Stimulated activated CD4-positive, alpha-beta T cell treated with anti-CD3 and anti-CD28 coated beads, Interleukin-1b, Interleukin-23, amount 100 ng/mL, for 24 hours (primary cell): ENCODE data around the gene TFF3.

Experiments used
- DNase-seq, 4 experiments: peaks; one replicate each; pipeline ENCODE4 v3.0.0-alpha.2; 2020; ENCODE audit warnings: low read depth in 4 of 4, low spot score in 1 of 4

Gene TFF3

DNA sequence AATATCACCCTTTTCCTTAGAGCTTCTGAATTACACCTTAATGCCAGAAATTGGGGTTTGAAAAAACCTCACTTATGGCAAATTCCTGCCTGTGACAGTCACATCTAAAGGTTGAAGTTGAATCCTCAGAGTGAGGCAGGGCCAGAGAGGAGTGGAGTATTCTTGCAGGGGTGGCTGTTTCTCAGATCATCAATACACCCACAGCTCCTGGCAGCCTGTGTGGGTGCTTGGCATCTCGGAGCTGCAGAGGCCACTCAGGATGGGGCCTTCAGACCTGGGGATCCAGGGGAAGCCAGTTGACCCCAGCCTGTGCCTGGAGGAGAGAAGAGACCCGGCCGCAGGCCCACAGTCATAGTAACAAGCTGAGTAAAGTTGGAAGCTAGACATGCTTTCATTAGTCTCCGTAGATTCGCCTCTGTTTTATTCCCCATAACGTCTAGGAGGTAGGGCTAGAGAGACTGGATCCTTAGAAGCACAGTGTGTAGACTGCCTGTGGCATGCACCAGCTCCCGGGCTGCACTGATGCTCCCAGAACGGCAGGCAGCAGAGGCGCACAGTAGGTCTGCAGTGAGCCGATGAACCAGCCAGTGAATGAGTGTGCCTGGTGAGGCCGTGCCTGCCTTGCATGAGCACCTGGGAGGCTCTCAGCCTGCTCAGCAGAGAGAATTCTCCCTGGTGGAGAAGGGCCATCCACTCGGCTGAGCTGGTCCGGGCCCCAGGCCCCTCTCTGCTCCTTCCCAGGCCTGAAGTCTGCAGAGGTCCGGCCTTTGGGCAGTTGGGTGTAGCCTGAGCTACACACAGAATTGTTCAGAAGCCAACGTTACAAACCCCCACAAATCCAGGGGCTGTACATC lies 42.9 kb downstream of the TFF3 start:
- DNase-seq, result no peak

DNA sequence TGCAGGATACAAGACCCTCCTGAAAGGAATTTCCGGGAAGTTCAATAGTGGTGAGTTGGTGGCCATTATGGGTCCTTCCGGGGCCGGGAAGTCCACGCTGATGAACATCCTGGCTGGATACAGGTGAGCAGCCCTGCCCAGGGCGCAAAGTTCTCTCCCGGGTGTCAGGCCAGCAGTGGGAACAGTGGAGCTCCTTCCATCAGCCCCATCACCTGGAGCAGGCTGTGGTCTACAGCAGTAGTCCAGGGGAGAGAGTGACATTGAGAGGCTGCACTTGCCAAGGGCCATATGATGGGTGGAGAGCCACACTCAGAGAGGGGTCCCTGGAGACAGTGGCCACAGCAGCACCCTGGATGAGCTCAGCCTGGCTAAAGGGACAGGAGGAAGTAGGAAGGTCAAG lies 44.1 kb downstream of the TFF3 start:
- no peak for DNase-seq

DNA sequence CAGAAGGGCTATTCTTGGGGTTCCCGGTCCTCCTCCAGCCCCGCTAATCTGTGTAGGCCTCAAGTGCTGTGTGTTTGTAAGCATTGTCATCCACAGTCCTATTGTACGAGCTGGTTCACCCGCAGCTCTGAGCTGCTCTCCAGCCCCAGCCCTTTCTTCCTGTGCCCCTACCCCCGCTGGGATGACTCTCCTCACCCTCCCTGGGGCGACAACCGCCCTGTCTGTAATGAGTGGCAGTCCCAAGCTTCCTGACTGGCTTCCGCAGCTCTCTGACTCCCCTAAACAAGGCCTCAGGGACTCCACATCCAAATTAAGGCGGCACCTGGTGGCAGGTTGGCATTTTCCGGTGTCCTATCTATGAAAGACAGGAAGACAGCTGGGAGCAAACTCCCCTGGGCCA lies 45.8 kb downstream of the TFF3 start:
- DNase-seq, result no peak

DNA sequence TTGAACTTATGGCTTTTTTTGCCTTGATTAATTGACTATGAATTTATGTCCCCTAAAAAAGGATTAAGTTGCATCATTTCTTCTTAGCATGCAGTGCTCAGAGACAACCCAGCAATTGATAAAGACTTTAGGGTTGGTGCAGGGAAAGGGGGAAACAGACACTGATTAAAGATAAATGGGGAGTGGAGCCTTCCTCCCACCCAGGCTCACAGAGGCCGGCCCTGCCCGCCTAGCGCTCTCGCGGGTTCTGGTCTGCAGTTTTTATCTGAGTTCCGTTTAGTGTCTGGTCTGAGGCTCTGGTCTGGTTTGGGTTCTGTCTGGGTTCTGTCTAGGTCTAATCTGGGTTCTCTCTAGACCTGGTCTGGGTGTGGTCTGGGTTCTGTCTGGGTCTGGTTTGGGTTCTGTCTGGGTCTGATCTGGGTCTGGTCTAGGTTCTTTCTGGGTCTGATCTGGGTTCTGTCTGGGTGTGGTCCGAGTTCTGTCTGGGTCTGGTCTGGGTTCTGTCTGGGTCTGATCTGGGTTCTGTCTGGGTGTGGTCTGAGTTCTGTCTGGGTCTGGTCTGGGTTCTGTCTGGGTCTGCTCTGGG lies 48.1 kb downstream of the TFF3 start:
- no peak for DNase-seq

- no peak for DNase-seq
Observed at GRCh38 chr21:42265231-42265812, 49.9 kb downstream of the TFF3 start.

GRCh38 chr21:42264245-42265195 lies 50.7 kb downstream of the TFF3 start:
- no peak for DNase-seq

DNA sequence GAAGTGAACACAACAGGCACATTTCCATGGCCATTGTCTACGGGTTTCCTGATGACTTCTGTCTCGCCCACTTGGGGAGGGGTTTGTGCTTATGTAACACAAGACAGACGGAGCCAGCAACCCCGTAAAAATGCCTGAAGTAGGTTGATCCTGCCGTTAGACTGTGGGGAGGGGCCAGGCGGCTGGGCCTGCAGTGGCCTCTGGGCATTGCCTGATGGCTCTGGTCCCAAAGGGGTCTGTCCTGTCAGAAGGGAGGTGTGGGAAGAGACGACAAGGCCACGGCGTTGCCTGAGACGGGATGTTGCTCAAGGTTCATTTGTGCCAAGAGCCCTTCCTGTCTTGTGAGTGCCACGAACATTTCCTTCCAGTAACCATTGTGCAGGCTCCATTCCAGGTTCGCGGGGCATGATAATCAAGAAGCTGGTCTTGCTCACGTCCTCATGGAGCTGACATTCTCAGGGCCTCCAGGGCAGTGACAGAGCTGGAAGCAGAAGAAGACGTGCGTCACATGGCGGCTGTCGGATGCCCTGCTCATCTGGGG lies 51.5 kb downstream of the TFF3 start:
- DNase-seq, result no peak

- no peak for DNase-seq
Observed at GRCh38 chr21:42262831-42263231, 52.4 kb downstream of the TFF3 start.

DNA sequence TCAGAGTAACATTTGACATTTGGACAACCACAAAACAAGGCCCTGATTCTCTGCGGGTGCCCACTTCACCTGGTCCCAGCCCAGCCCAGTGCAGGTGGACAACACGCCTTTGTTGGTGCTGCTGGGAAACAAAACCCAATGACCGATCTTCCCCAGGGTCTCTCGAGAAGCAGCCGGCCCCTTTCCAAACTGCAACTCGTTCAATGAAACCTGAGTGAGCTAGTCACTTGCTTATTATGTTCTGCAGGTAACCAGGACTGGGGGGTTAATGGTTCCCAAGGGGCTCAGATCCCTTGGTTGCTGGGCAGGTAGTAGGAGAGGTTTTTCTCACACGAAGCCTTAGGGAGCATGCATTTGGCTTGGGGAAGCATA lies 53.4 kb downstream of the TFF3 start:
- no peak for DNase-seq
